ENCODE measurements around the gene PHYHIPL. TPM values are rescaled to one million over a fixed set of nuclear protein-coding genes. Genes with fewer than 3 reads are reported as not detected.

Gene PHYHIPL
- total and polyA plus RNA-seq, 2 of the 8 experiments (the other 6 are each of a cell fraction or from before 2014, with no cell fraction given) = 0.23 to 0.48 TPM

- Histone ChIP-seq H4K20me1 (replicated peaks in 1 of 2; ENCODE audit: control insufficient read depth in 1 of 2, insufficient read depth in 2 of 2, low read length in 2 of 2) (no peaks in the 10 kb centered on the region), H3K23me2 (ENCODE audit: low read depth, low read length) (no peaks in the 10 kb centered on the region), H2BK15ac (ENCODE audit: low read length) (no peak overlapping the region), H3K4me3 (ENCODE audit: extremely low read depth in 1 of 4, insufficient read depth in 2 of 4, low read depth in 3 of 4, low read length in 4 of 4) (no peak overlapping the region), H2AK5ac (ENCODE audit: low read depth, low read length) (no peak overlapping the region), H3K27me3 (replicated peaks in 1 of 4; ENCODE audit: control insufficient read depth in 3 of 4, extremely low read depth in 1 of 4, insufficient read depth in 3 of 4, low read length in 3 of 4) (no peaks in the 10 kb centered on the region), H3K56ac (replicated peaks; ENCODE audit: insufficient read length, low read depth, low read length) (no peak overlapping the region), H4K5ac (ENCODE audit: insufficient read length, low read depth, low read length) (no peak overlapping the region), H3K14ac (ENCODE audit: insufficient read length) (no peak overlapping the region), H4K91ac (replicated peaks; ENCODE audit: insufficient read length, low read length) (no peak overlapping the region), H3K79me1 (ENCODE audit: low read depth, low read length) (no peaks in the 10 kb centered on the region), H3K79me2 (ENCODE audit: control insufficient read depth in 1 of 2, insufficient read depth in 2 of 2, low read length in 2 of 2) (no peaks in the 10 kb centered on the region), H3K18ac (ENCODE audit: extremely low read depth, low read length) (no peak overlapping the region), H2BK120ac (replicated peaks; ENCODE audit: low read depth, low read length) (no peak overlapping the region), H3K27ac (ENCODE audit: low read depth, low read length) (no peak overlapping the region), H2AFZ (ENCODE audit: low read length) (no peak overlapping the region), H3K4me2 (ENCODE audit: insufficient read depth in 1 of 2, low read depth in 2 of 2, low read length in 2 of 2) (no peak overlapping the region), H2BK20ac (ENCODE audit: low read length) (0 out of 2 replicates have a peak overlapping the region, but pooled peaks have one; percentile 16), H3K36me3 (ENCODE audit: control insufficient read depth in 2 of 4, insufficient read depth in 4 of 4, low read length in 3 of 4) (no peaks in the 10 kb centered on the region), H3K4me1 (replicated peaks in 1 of 4; ENCODE audit: control insufficient read depth in 3 of 4, insufficient read depth in 4 of 4, low read length in 3 of 4) (peaks cover 0 to 9% (median 0%) of the 10 kb centered on the region in 4 experiments; a peak in 2 of 7 replicates), H3K23ac (ENCODE audit: insufficient read length) (no peak overlapping the region), H2BK5ac (ENCODE audit: low read depth, low read length) (no peak overlapping the region), H2BK12ac (ENCODE audit: low read depth, low read length) (no peak overlapping the region), H3K9ac (replicated peaks in 1 of 4; ENCODE audit: extremely low read depth in 1 of 4, low read depth in 3 of 4, low read length in 3 of 4) (no peak overlapping the region), H3K9me3 (ENCODE audit: insufficient read depth in 2 of 2, low read depth in 1 of 2, low read length in 1 of 2) (no peaks in the 10 kb centered on the region; a peak in 1 of 4 replicates), H3K4ac (replicated peaks; ENCODE audit: insufficient read length, low read depth, low read length) (no peak overlapping the region), H4K8ac (ENCODE audit: extremely low read depth, insufficient read depth, low read length) (no peak overlapping the region)
- FAIRE-seq = no peak
- CTCF ChIA-PET (ENCODE audit: partially characterized antibody) = no interaction called here
- POLR2A ChIA-PET (ENCODE audit: partially characterized antibody) = no interaction called here
- 89% methylated on average over 5 of the region's 5 CpGs; no CpG with 5 or more reads in 1 of the 2 experiments for WGBS, 2 experiments (ENCODE audit: extremely low coverage in 1 of 2, insufficient coverage in 1 of 2, insufficient read length in 1 of 2, insufficient replicate concordance in 2 of 2, low coverage in 1 of 2, low lambda C conversion rate in 2 of 2, missing lambda C conversion rate in 1 of 2)
- no peak for DNase-seq (ENCODE audit: low read depth in 1 of 2, low spot score in 2 of 2)
- no peak for TF ChIP-seq JUND (IDR thresholded peaks at IDR 0.05; ENCODE audit: low read length)
- TF ChIP-seq, protein P1, sequence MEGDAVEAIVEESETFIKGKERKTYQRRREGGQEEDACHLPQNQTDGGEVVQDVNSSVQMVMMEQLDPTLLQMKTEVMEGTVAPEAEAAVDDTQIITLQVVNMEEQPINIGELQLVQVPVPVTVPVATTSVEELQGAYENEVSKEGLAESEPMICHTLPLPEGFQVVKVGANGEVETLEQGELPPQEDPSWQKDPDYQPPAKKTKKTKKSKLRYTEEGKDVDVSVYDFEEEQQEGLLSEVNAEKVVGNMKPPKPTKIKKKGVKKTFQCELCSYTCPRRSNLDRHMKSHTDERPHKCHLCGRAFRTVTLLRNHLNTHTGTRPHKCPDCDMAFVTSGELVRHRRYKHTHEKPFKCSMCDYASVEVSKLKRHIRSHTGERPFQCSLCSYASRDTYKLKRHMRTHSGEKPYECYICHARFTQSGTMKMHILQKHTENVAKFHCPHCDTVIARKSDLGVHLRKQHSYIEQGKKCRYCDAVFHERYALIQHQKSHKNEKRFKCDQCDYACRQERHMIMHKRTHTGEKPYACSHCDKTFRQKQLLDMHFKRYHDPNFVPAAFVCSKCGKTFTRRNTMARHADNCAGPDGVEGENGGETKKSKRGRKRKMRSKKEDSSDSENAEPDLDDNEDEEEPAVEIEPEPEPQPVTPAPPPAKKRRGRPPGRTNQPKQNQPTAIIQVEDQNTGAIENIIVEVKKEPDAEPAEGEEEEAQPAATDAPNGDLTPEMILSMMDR (IDR thresholded peaks at IDR 0.05; ENCODE audit: control extremely low read depth in 1 of 3, insufficient read depth in 1 of 3, low read depth in 1 of 3, low read length in 3 of 3) = no peak
- no peak for TF ChIP-seq TBP (IDR thresholded peaks at IDR 0.05; ENCODE audit: low read depth, low read length)
- TF ChIP-seq RAD21 (IDR thresholded peaks at IDR 0.05 in 1 of 2, conservative IDR thresholded peaks at IDR 0.05 in 1 of 2; ENCODE audit: low read depth in 2 of 2, low read length in 2 of 2) = no peak
- TF ChIP-seq, protein P2, sequence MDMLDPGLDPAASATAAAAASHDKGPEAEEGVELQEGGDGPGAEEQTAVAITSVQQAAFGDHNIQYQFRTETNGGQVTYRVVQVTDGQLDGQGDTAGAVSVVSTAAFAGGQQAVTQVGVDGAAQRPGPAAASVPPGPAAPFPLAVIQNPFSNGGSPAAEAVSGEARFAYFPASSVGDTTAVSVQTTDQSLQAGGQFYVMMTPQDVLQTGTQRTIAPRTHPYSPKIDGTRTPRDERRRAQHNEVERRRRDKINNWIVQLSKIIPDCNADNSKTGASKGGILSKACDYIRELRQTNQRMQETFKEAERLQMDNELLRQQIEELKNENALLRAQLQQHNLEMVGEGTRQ (IDR thresholded peaks at IDR 0.05; ENCODE audit: low read length) = no peak
- no peak for TF ChIP-seq CEBPB (IDR thresholded peaks at IDR 0.05; ENCODE audit: low read depth, low read length)
- TF ChIP-seq SRF (IDR thresholded peaks at IDR 0.05; ENCODE audit: low read depth, low read length) = no peak
- no peak for TF ChIP-seq HDAC6 (IDR thresholded peaks at IDR 0.05; ENCODE audit: low read depth, low read length)
- no peak for TF ChIP-seq SP2 (IDR thresholded peaks at IDR 0.05; ENCODE audit: low read length)
Observed at GRCh38 chr10:59206204-59206720, 29.8 kb downstream of the PHYHIPL start.
